LNCaP clone FGC (cell line): ENCODE data around the gene H2AZ2.

Source experiments
- DNase-seq: peaks from one replicate; pipeline ENCODE4 v3.0.0-alpha.2; 2011; ENCODE audit warnings: low read depth
- H3K4me3 ChIP-seq: 2 replicates; pipeline ENCODE4 v1.5.1; 2011; ENCODE audit warnings: mild to moderate bottlenecking, low read depth, low read length, control low read depth
- CTCF ChIP-seq: IDR thresholded peaks from 2 replicates; pipeline ENCODE4 v1.5.1; 2012; ENCODE audit warnings: mild to moderate bottlenecking; ENCODE audit not compliant: control insufficient read depth, insufficient read depth; ENCODE audit errors: extremely low read depth

The H2AZ2 gene

DNA sequence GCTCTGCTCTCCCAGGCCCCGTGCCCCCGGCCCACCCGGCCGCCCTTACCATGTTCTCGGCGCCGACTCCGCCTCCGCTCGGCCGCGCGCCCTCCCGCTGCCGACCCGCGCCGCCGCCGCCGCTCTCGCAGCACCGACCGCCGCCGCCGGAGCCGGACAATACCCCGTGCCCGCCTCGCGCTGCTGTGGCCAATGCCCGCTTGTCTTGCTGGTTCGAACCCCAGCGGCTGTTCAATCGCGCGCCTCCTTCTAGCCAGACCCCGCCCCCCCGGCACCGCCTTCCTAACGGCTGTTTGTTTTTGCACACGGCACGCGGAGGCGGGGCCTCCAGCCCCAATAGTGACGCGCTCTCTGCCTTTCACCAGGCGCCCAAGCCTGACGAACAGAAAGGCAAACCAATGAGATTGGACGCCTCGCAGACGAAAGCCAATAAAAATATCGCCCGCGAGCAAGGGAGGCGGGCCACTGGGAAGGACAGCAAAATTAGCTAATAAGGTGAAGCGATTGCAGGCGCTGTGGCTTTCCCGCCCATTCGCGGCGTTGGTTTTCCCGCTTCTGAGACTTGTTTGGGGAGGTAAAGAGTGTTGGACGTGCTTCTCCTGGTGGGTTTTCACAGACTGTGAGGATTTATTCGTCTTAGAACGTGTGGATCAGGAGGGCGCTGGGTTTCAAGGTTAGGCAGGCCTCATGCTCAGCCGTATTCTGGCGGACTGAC, at the start of gene H2AZ2:
H2AZ2 (minus strand) TSS at position 168 of the 715 bp plus-strand sequence; CDS start at position 52, 116 bp downstream.
- TF ChIP-seq CTCF: no peak
- DNase-seq: peak; percentile 99
- peak within 1 kb of the TSS; percentile 79 for H3K4me3 ChIP-seq

DNA sequence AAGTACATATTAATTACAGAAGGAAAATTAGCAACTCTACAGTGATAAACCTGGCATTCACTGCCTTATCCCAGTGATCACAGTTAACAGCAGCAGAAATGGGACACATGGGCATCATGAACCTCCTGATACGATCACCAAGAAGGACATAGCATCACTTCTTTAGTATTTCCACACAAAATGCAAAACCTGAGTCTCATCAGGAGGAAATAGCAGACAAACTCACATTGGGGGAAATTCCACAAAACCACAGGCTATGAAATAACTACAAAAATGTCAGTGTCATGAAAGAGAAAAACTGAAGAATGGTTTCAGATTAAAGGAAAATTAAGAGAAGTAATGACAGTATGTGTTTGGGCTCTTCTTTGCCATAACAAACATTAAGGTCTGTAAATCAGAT, 49.4 kb upstream of the H2AZ2 start:
- no peak overlapping the region for H3K4me3 ChIP-seq
- TF ChIP-seq CTCF: no peak
- no peak for DNase-seq

DNA sequence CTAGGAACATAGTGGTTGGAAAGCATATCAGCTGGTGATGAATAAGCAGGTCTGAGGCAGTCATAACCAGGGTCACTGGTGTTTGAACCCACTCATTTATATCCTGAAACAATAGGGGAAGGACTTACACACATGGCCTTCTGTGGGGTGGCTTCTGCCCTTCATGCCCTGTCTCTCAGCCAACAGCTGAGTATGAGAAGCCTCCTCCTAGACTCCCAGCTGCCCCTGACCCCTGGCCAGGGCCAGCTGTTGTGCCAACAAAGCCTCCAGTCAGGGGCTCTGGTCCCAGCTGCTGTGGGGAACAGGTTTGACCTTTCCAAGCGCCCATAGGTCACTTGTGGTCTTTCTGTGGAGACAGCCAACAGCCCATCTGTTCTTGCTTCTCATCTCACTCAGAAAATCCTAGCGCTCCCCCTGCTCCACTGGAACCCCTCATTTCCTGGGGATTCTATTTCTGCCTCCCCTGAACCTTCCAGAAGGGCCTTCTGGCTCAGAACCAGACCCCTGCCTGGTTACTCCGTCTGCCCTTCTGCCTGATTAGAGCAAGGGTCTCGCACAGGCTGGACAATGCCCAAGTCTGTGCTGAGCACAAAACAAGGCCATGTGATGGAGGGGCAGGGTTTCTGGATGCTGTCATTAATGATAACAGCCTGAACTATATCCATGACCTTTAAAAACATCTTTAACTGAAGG, 47.1 kb upstream of the H2AZ2 start:
- H3K4me3 ChIP-seq: no peak overlapping the region
- TF ChIP-seq CTCF: no peak
- DNase-seq: no peak

DNA sequence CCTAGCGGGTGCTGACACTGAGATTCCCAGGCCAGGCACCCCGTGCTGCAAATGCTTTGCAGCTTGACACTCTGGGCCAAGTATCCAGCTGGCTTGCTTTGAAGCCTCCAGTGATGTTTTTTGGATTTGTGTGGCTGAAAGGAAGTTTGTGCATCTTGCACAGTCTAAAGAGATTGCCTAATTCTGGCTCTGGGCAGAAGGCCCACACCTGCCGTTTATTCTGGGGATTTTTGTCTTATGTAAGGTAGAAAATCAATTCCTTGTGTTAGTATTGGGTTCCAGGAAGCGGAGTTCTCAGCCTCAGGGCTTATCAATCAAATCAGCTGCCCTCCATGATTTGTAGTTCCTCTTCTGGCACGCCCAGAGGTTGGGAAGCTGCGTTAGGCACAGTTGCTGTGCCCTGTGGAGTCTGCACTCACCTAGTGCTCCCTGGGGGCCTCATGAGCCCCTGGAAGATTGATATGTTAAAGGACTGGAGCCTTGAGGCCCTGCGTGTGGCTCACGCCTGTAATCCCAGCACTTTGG, 45.9 kb upstream of the H2AZ2 start:
- TF ChIP-seq CTCF: no peak
- H3K4me3 ChIP-seq: no peak overlapping the region
- DNase-seq: no peak

- TF ChIP-seq CTCF: no peak
- no peak overlapping the region for H3K4me3 ChIP-seq
- DNase-seq: no peak
Observed at GRCh38 chr7:44891791-44892190, 43.9 kb upstream of the H2AZ2 start.

- no peak for TF ChIP-seq CTCF
- no peak for DNase-seq
- H3K4me3 ChIP-seq: no peak overlapping the region
Observed at GRCh38 chr7:44891372-44891771, 43.5 kb upstream of the H2AZ2 start.
